Measurements from ENCODE around the gene ATF4. TPM values are rescaled to one million over a fixed set of nuclear protein-coding genes. Genes with fewer than 3 reads are reported as not detected.

Gene ATF4
- total and polyA plus RNA-seq, 2 of the 13 experiments (the other 11 are each of a cell fraction or from before 2014, with no cell fraction given), result 486 to 1,297 TPM

- no peak; the same call in 1 of the 2 replicates for TF ChIP-seq DRAP1 (CRISPR knock-in tag; IDR thresholded peaks at IDR 0.05)
- 0 out of 2 replicates have a peak, but pooled peaks have one; percentile 52 for TF ChIP-seq ZNF607 (CRISPR knock-in tag; IDR thresholded peaks at IDR 0.05; ENCODE audit: borderline replicate concordance)
- no peak for TF ChIP-seq ZNF7 (CRISPR knock-in tag; IDR thresholded peaks at IDR 0.05)
- TF ChIP-seq KDM5A (IDR thresholded peaks at IDR 0.05; ENCODE audit: borderline replicate concordance, low read length), result peak; percentile 60; the same call in 1 of the 2 replicates
- no peak for TF ChIP-seq ZNF326 (CRISPR knock-in tag; IDR thresholded peaks at IDR 0.05; ENCODE audit: borderline replicate concordance)
- no peak for TF ChIP-seq YY1 (IDR thresholded peaks at IDR 0.05; ENCODE audit: insufficient read depth, insufficient replicate concordance, low read depth, low read length)
- TF ChIP-seq, protein P1, sequence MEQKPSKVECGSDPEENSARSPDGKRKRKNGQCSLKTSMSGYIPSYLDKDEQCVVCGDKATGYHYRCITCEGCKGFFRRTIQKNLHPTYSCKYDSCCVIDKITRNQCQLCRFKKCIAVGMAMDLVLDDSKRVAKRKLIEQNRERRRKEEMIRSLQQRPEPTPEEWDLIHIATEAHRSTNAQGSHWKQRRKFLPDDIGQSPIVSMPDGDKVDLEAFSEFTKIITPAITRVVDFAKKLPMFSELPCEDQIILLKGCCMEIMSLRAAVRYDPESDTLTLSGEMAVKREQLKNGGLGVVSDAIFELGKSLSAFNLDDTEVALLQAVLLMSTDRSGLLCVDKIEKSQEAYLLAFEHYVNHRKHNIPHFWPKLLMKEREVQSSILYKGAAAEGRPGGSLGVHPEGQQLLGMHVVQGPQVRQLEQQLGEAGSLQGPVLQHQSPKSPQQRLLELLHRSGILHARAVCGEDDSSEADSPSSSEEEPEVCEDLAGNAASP (CRISPR knock-in tag; IDR thresholded peaks at IDR 0.05; ENCODE audit: borderline replicate concordance), result peak; percentile 38; the same call in 1 of the 2 replicates
- TF ChIP-seq, protein P2, sequence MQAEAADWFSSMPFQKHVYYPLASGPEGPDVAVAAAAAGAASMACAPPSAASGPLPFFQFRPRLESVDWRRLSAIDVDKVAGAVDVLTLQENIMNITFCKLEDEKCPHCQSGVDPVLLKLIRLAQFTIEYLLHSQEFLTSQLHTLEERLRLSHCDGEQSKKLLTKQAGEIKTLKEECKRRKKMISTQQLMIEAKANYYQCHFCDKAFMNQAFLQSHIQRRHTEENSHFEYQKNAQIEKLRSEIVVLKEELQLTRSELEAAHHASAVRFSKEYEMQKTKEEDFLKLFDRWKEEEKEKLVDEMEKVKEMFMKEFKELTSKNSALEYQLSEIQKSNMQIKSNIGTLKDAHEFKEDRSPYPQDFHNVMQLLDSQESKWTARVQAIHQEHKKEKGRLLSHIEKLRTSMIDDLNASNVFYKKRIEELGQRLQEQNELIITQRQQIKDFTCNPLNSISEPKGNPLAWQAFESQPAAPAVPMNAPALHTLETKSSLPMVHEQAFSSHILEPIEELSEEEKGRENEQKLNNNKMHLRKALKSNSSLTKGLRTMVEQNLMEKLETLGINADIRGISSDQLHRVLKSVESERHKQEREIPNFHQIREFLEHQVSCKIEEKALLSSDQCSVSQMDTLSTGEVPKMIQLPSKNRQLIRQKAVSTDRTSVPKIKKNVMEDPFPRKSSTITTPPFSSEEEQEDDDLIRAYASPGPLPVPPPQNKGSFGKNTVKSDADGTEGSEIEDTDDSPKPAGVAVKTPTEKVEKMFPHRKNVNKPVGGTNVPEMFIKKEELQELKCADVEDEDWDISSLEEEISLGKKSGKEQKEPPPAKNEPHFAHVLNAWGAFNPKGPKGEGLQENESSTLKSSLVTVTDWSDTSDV (CRISPR knock-in tag; IDR thresholded peaks at IDR 0.05), result no peak
- no peak for TF ChIP-seq ZSCAN30 (CRISPR knock-in tag; IDR thresholded peaks at IDR 0.05)
- TF ChIP-seq NAIF1 (CRISPR knock-in tag; IDR thresholded peaks at IDR 0.05; ENCODE audit: borderline replicate concordance), result no peak
- peak; percentile 51; the same call in 1 of the 2 replicates for TF ChIP-seq HIVEP1 (CRISPR knock-in tag; IDR thresholded peaks at IDR 0.05)
- no peak for TF ChIP-seq MTF2 (CRISPR knock-in tag; IDR thresholded peaks at IDR 0.05; ENCODE audit: borderline replicate concordance)
- peak; percentile 36; the same call in 1 of the 2 replicates for TF ChIP-seq CBFB (CRISPR knock-in tag; IDR thresholded peaks at IDR 0.05)
- TF ChIP-seq ZNF180 (CRISPR knock-in tag; IDR thresholded peaks at IDR 0.05; ENCODE audit: borderline replicate concordance, low read depth), result no peak
- no peak for TF ChIP-seq STAT5B (CRISPR knock-in tag; IDR thresholded peaks at IDR 0.05)
- TF ChIP-seq ZNF572 (CRISPR knock-in tag; IDR thresholded peaks at IDR 0.05), result 0 out of 2 replicates have a peak, but pooled peaks have one; percentile 39
- TF ChIP-seq ZNF264 (CRISPR knock-in tag; IDR thresholded peaks at IDR 0.05), result no peak
- TF ChIP-seq ARHGAP35 (CRISPR knock-in tag; IDR thresholded peaks at IDR 0.05; ENCODE audit: borderline replicate concordance), result no peak; the same call in 1 of the 2 replicates
- no peak; the same call in 1 of the 2 replicates for TF ChIP-seq MEF2D (CRISPR knock-in tag; IDR thresholded peaks at IDR 0.05)
- TF ChIP-seq RNF219 (CRISPR knock-in tag; IDR thresholded peaks at IDR 0.05), result no peak
- TF ChIP-seq, protein P3, sequence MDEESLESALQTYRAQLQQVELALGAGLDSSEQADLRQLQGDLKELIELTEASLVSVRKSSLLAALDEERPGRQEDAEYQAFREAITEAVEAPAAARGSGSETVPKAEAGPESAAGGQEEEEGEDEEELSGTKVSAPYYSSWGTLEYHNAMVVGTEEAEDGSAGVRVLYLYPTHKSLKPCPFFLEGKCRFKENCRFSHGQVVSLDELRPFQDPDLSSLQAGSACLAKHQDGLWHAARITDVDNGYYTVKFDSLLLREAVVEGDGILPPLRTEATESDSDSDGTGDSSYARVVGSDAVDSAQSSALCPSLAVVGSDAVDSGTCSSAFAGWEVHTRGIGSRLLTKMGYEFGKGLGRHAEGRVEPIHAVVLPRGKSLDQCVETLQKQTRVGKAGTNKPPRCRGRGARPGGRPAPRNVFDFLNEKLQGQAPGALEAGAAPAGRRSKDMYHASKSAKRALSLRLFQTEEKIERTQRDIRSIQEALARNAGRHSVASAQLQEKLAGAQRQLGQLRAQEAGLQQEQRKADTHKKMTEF (CRISPR knock-in tag; IDR thresholded peaks at IDR 0.05), result no peak; the same call in none of the 2 replicates
Observed at GRCh38 chr22:39519681-39520225, 609 bp upstream of the ATF4 start (continued).

Data from HepG2 (cell line).